HepG2 (cell line): ENCODE data around the gene HSPA1L. TPM values are rescaled to one million over a fixed set of nuclear protein-coding genes. Genes with fewer than 3 reads are reported as not detected.
A peak's percentile ranks its signal among the peaks of the same experiment; 100 is the strongest.

ENCODE experiments used
- ATAC-seq: fragments of 200-7000 bp; cut with Tn5 transposase; 3 replicates; pipeline ENCODE4 v1.9.1; 2020; ENCODE audit warnings: mild to moderate bottlenecking, moderate library complexity
- BruUV-seq: library from RNA; stranded (reverse); fragments of 400-500 nt; replicated peaks from 2 replicates; lab custom pipeline; 2021; lab: Mats Ljungman, UMichigan
- CTCF ChIA-PET: fragments of 300-600 bp; formaldehyde crosslinking; extraction: SDS; loops from one replicate; lab custom pipeline; 2021; ENCODE audit warnings: low total read pairs, inconsistent platforms, low intra/inter-chr PET ratio; lab: Yijun Ruan, JAX
- POLR2A ChIA-PET: fragments of 350-600 bp; sonication (Branson Sonifier 250); formaldehyde crosslinking; loops from one replicate; lab custom pipeline; 2020; ENCODE audit warnings: antibody characterized with exemption, inconsistent platforms; lab: Yijun Ruan, JAX
- DNase-seq: peaks from one replicate; pipeline ENCODE4 v3.0.0-alpha.2; 2015; ENCODE audit warnings: low spot score
- FAIRE-seq: peaks from 3 replicates; lab custom pipeline; 2011; peaks lifted over from hg19 to GRCh38; lab: Jason Lieb, UNC
- H2AFZ ChIP-seq: one replicate; pipeline ENCODE4 v1.6.1; 2011; ENCODE audit warnings: low read length, inconsistent platforms
- H3K27ac ChIP-seq: fragments of 300-600 bp; 3 replicates; pipeline ENCODE4 v1.8.0; 2011; ENCODE audit warnings: mixed run types, mild to moderate bottlenecking, mixed read lengths, low read length, inconsistent platforms; ENCODE audit not compliant: insufficient read depth; ENCODE audit errors: extremely low read length
- H3K27me3 ChIP-seq, 2 experiments: fragments of 200-600 bp in 1 of 2; 2 replicates in 1 of 2; 3 replicates in 1 of 2; pipeline versions ENCODE4 v1.6.0 to v1.8.0; 2011; ENCODE audit warnings: low read length in 2 of 2, mild to moderate bottlenecking in 2 of 2, moderate library complexity in 2 of 2, inconsistent platforms in 1 of 2; ENCODE audit not compliant: insufficient read depth in 2 of 2, control insufficient read depth in 1 of 2
- H3K36me3 ChIP-seq, 2 experiments: fragments of 200-600 bp in 1 of 2; replicated peaks in 1 of 2; 2 replicates in 1 of 2; 3 replicates in 1 of 2; pipeline versions ENCODE4 v1.5.1 to v1.8.0; 2011; ENCODE audit warnings: low read length in 2 of 2, inconsistent platforms in 1 of 2; ENCODE audit not compliant: insufficient read depth in 2 of 2, control insufficient read depth in 1 of 2
- H3K4me1 ChIP-seq: 2 replicates; pipeline ENCODE4 v1.5.1; 2012; ENCODE audit warnings: low read length, inconsistent platforms; ENCODE audit not compliant: insufficient read depth
- H3K4me2 ChIP-seq: 2 replicates; pipeline ENCODE4 v1.6.0; 2011; ENCODE audit warnings: low read depth, low read length, inconsistent platforms
- H3K4me3 ChIP-seq, 3 experiments: fragments of 200-600 bp in 1 of 3; sonication (generic), shearing (Covaris generic) in 1 of 3; replicated peaks in 1 of 3; 2 replicates each; pipeline ENCODE4 v1.5.1; 2011 to 2016; ENCODE audit warnings: low read length in 3 of 3, inconsistent platforms in 2 of 3, low read depth in 2 of 3, mild to moderate bottlenecking in 2 of 3, control low read depth in 1 of 3, mixed read lengths in 1 of 3; ENCODE audit not compliant: insufficient read depth in 1 of 3
- H3K79me2 ChIP-seq: one replicate; pipeline ENCODE4 v1.6.1; 2011; ENCODE audit warnings: low read length, inconsistent platforms; ENCODE audit not compliant: insufficient read depth
- H3K9ac ChIP-seq: 2 replicates; pipeline ENCODE4 v1.6.0; 2011; ENCODE audit warnings: mild to moderate bottlenecking, low read depth, low read length, inconsistent platforms; ENCODE audit not compliant: insufficient read depth
- H3K9me3 ChIP-seq: 2 replicates; pipeline ENCODE4 v1.5.1; 2012; ENCODE audit warnings: mild to moderate bottlenecking, low read length
- H4K20me1 ChIP-seq: 2 replicates; pipeline ENCODE4 v1.6.0; 2011; ENCODE audit warnings: inconsistent platforms, mild to moderate bottlenecking, low read length, moderate library complexity; ENCODE audit not compliant: insufficient read depth
- DDIT3 ChIP-seq: sonication (generic); formaldehyde crosslinking; IDR thresholded peaks from 2 replicates; pipeline ENCODE4 v1.4.0; 2020; ENCODE audit warnings: mild to moderate bottlenecking, missing genetic modification reagents
- DMAP1 ChIP-seq: IDR thresholded peaks from 2 replicates; pipeline ENCODE4 v1.6.1; 2016
- DNMT1 ChIP-seq: sonication (generic); formaldehyde crosslinking; IDR thresholded peaks from 2 replicates; pipeline ENCODE4 v1.5.1; 2020; ENCODE audit warnings: mild to moderate bottlenecking, missing genetic modification reagents
- HNF4G ChIP-seq, 2 experiments: sonication (generic) in 1 of 2; formaldehyde crosslinking in 1 of 2; IDR thresholded peaks; 2 replicates each; pipeline versions ENCODE4 v1.4.0 to v1.6.1; 2011 to 2020; ENCODE audit warnings: borderline replicate concordance in 2 of 2, low read depth in 2 of 2, mild to moderate bottlenecking in 2 of 2, low read length in 1 of 2, missing genetic modification reagents in 1 of 2, moderate library complexity in 1 of 2
- JUN ChIP-seq: sonication (generic); formaldehyde crosslinking; IDR thresholded peaks from 2 replicates; pipeline ENCODE4 v1.4.0; 2020; ENCODE audit warnings: mild to moderate bottlenecking, missing genetic modification reagents
- MEF2D ChIP-seq: sonication (generic); formaldehyde crosslinking; IDR thresholded peaks from 2 replicates; pipeline ENCODE4 v1.5.1; 2020; ENCODE audit warnings: mild to moderate bottlenecking, missing genetic modification reagents
- PLRG1 ChIP-seq: fragments of 450-650 bp; conservative IDR thresholded peaks from 2 replicates; pipeline ENCODE4 v1.6.1; 2016
- STAG1 ChIP-seq: sonication (generic); formaldehyde crosslinking; IDR thresholded peaks from 2 replicates; pipeline ENCODE4 v1.4.0; 2020; ENCODE audit warnings: missing genetic modification reagents
- TEAD3 ChIP-seq: optimal IDR thresholded peaks from 2 replicates; pipeline ENCODE3; 2016; ENCODE audit warnings: borderline replicate concordance
- ZFP41 ChIP-seq: sonication (generic); formaldehyde crosslinking; IDR thresholded peaks from 2 replicates; pipeline ENCODE4 v1.4.0; 2020; ENCODE audit warnings: mild to moderate bottlenecking, missing genetic modification reagents, borderline replicate concordance
- ZFP90 ChIP-seq: sonication (generic); formaldehyde crosslinking; IDR thresholded peaks from 2 replicates; pipeline ENCODE4 v1.8.0; 2022; ENCODE audit warnings: missing genetic modification reagents, mild to moderate bottlenecking, inconsistent platforms, borderline replicate concordance
- ZKSCAN1 ChIP-seq: fragments of 150-350 bp; IDR thresholded peaks from 2 replicates; pipeline ENCODE4 v1.6.1; 2014; ENCODE audit warnings: low read length
- ZNF331 ChIP-seq: sonication (generic); formaldehyde crosslinking; IDR thresholded peaks from 2 replicates; pipeline ENCODE4 v1.4.0; 2020; ENCODE audit warnings: missing genetic modification reagents
- ZNF431 ChIP-seq: sonication (generic); formaldehyde crosslinking; IDR thresholded peaks from 2 replicates; pipeline ENCODE4 v1.9.0; 2022; ENCODE audit warnings: missing genetic modification reagents, low read depth, mild to moderate bottlenecking, borderline replicate concordance
- ZNF563 ChIP-seq: sonication (generic); formaldehyde crosslinking; IDR thresholded peaks from 2 replicates; pipeline ENCODE4 v1.8.0; 2022; ENCODE audit warnings: mild to moderate bottlenecking, moderate library complexity, missing genetic modification reagents
- WGBS: methylation state at CpG from one replicate; pipeline ENCODE4 v1.1.6; 2017; ENCODE audit warnings: low lambda C conversion rate; 5-methylcytosine and 5-hydroxymethylcytosine counted together
- in situ Hi-C: cut with HindIII; loops from 2 replicates; pipeline ENCODE4 v1.10.0; 2017; ENCODE audit warnings: low pct_unique_long_range_greater_than_20kb; ENCODE audit not compliant: extremely low pct_ligation_motif_present
- intact Hi-C: fragments of 100-400 bp; cut with micrococcal nuclease; formaldehyde crosslinking; loops from one replicate; pipeline ENCODE4 v1.10.0; 2022; ENCODE audit not compliant: unreplicated experiment
- polyA plus RNA-seq, 8 experiments: library from polyadenylated mRNA; depleted of rRNA in 3 of 8; stranded (reverse) in 7 of 8; unstranded in 1 of 8; fragments of >200 nt; fragmentation: Illumina TruSeq in 4 of 8; extraction: Trizol in 4 of 8; gene quantifications; 2 replicates each; pipeline versions ENCODE4 v1.2.1 to v1.2.3, GENCODE V29; 2011 to 2016; ENCODE audit warnings: low read depth in 4 of 8, missing spikeins in 1 of 8, mixed read lengths in 1 of 8; ENCODE audit not compliant: insufficient read depth in 1 of 8
- total RNA-seq, 5 experiments: library from RNA; depleted of rRNA; stranded (reverse); fragments of >200 nt; fragmentation: Illumina TruSeq; extraction: Trizol; gene quantifications; 2 replicates each; pipeline ENCODE4 v1.2.3, GENCODE V29; 2016; ENCODE audit warnings: low read depth in 1 of 5
- TF ChIP-seq, protein P1 (sequence below): sonication (generic); formaldehyde crosslinking; IDR thresholded peaks from 2 replicates; pipeline ENCODE4 v1.5.0; 2020; ENCODE audit warnings: missing genetic modification reagents, mild to moderate bottlenecking, borderline replicate concordance
- TF ChIP-seq, protein P2 (sequence below): sonication (generic); formaldehyde crosslinking; IDR thresholded peaks from 2 replicates; pipeline ENCODE4 v1.5.0; 2020; ENCODE audit warnings: mild to moderate bottlenecking, missing genetic modification reagents
- TF ChIP-seq, protein P3 (sequence below): sonication (generic); formaldehyde crosslinking; IDR thresholded peaks from 2 replicates; pipeline ENCODE4 v1.5.0; 2020; ENCODE audit warnings: mild to moderate bottlenecking, missing genetic modification reagents
- TF ChIP-seq, protein P4 (sequence below): sonication (generic); formaldehyde crosslinking; IDR thresholded peaks from 2 replicates; pipeline ENCODE4 v1.4.0; 2020; ENCODE audit warnings: mild to moderate bottlenecking, missing genetic modification reagents

The HSPA1L gene
- total and polyA plus RNA-seq, 2 of the 13 experiments (the other 11 are each of a cell fraction or from before 2014, with no cell fraction given) = 0.55 to 1.0 TPM

- ChIA-PET CTCF (no interaction called here), POLR2A (interaction anchor here (0.6 to 3.4 kb wide), 61 partner anchors 9 to 1145 kb away, joined by 3 to 107 read pairs (median 5); partner anchors contain the start of genes ABHD16A, APOM, ATF6B and BAG6)
- H3K4me3 ChIP-seq = peak overlapping the region; percentile 56 to 91 (median 59)
- BruUV-seq = TSS peak; percentile 96
- intact Hi-C loops (no loop called here), in situ Hi-C loops (no loop called here)
- H3K36me3 ChIP-seq = no peaks in the 10 kb centered on the region
- H2AFZ ChIP-seq = peak overlapping the region; percentile 8
- 4% methylated on average over 13 of the region's 13 CpGs for WGBS
- peaks cover 42% of the 10 kb centered on the region for H3K4me1 ChIP-seq
- peaks cover 4% of the 10 kb centered on the region for H4K20me1 ChIP-seq
- FAIRE-seq = no peak
- no peaks in the 10 kb centered on the region for H3K9me3 ChIP-seq
- peak overlapping the region; percentile 81 for H3K4me2 ChIP-seq
- peak overlapping the region; percentile 52 for H3K9ac ChIP-seq
- no peaks in the 10 kb centered on the region; a peak in 1 of 5 replicates for H3K27me3 ChIP-seq
- peaks cover 28% of the 10 kb centered on the region for H3K79me2 ChIP-seq
- peak overlapping the region; percentile 48 for H3K27ac ChIP-seq
- no peak for DNase-seq
- no peak for ATAC-seq
- TF ChIP-seq DDIT3 (no peak), JUN (CRISPR knock-in tag) (no peak), DMAP1 (no peak), ZKSCAN1 (no peak), ZFP90 (CRISPR knock-in tag) (0 out of 2 replicates have a peak, but pooled peaks have one; percentile 28), ZNF431 (CRISPR knock-in tag) (no peak), ZNF563 (CRISPR knock-in tag) (0 out of 2 replicates have a peak, but pooled peaks have one; percentile 9), STAG1 (no peak), TEAD3 (CRISPR knock-in tag) (no peak), HNF4G (IDR thresholded peaks at IDR 0.05; ENCODE audit: borderline replicate concordance, low read depth, low read length) (no peak), HNF4G (CRISPR knock-in tag; IDR thresholded peaks at IDR 0.05; ENCODE audit: borderline replicate concordance, low read depth) (no peak), DNMT1 (CRISPR knock-in tag) (no peak), MEF2D (CRISPR knock-in tag) (no peak; the same call in 1 of the 2 replicates), ZFP41 (CRISPR knock-in tag) (no peak), ZNF331 (no peak; the same call in 1 of the 2 replicates), PLRG1 (no peak)
- TF ChIP-seq, protein P1, sequence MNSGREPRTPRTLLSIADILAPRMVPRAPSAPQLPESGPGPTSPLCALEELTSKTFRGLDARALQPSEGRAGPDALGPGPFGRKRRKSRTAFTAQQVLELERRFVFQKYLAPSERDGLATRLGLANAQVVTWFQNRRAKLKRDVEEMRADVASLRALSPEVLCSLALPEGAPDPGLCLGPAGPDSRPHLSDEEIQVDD (CRISPR knock-in tag) = no peak
- TF ChIP-seq, protein P2, sequence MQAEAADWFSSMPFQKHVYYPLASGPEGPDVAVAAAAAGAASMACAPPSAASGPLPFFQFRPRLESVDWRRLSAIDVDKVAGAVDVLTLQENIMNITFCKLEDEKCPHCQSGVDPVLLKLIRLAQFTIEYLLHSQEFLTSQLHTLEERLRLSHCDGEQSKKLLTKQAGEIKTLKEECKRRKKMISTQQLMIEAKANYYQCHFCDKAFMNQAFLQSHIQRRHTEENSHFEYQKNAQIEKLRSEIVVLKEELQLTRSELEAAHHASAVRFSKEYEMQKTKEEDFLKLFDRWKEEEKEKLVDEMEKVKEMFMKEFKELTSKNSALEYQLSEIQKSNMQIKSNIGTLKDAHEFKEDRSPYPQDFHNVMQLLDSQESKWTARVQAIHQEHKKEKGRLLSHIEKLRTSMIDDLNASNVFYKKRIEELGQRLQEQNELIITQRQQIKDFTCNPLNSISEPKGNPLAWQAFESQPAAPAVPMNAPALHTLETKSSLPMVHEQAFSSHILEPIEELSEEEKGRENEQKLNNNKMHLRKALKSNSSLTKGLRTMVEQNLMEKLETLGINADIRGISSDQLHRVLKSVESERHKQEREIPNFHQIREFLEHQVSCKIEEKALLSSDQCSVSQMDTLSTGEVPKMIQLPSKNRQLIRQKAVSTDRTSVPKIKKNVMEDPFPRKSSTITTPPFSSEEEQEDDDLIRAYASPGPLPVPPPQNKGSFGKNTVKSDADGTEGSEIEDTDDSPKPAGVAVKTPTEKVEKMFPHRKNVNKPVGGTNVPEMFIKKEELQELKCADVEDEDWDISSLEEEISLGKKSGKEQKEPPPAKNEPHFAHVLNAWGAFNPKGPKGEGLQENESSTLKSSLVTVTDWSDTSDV = no peak
- TF ChIP-seq, protein P3, sequence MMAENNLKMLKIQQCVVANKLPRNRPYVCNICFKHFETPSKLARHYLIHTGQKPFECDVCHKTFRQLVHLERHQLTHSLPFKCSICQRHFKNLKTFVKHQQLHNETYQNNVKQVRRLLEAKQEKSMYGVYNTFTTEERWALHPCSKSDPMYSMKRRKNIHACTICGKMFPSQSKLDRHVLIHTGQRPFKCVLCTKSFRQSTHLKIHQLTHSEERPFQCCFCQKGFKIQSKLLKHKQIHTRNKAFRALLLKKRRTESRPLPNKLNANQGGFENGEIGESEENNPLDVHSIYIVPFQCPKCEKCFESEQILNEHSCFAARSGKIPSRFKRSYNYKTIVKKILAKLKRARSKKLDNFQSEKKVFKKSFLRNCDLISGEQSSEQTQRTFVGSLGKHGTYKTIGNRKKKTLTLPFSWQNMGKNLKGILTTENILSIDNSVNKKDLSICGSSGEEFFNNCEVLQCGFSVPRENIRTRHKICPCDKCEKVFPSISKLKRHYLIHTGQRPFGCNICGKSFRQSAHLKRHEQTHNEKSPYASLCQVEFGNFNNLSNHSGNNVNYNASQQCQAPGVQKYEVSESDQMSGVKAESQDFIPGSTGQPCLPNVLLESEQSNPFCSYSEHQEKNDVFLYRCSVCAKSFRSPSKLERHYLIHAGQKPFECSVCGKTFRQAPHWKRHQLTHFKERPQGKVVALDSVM (CRISPR knock-in tag) = peak; percentile 3; the same call in 1 of the 2 replicates
- TF ChIP-seq, protein P4, sequence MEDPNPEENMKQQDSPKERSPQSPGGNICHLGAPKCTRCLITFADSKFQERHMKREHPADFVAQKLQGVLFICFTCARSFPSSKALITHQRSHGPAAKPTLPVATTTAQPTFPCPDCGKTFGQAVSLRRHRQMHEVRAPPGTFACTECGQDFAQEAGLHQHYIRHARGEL (CRISPR knock-in tag) = no peak
These were observed 11.8 kb upstream of the HSPA1L start for GRCh38 chr6:31826793-31827285.
